Mesenchymal stem cell (in vitro differentiated cells and primary cell): ENCODE results near the gene GPRIN3.

Experiments
- DNase-seq: peaks from one replicate; pipeline ENCODE4 v3.0.0-alpha.2; 2013
- H2AFZ ChIP-seq: one replicate; pipeline ENCODE4 v1.6.1; 2013; ENCODE audit warnings: low read depth, mild to moderate bottlenecking, control low read depth, inconsistent platforms, low read length, moderate library complexity
- H2AK5ac ChIP-seq: 2 replicates; pipeline ENCODE4 v1.6.1; 2013; ENCODE audit warnings: low read length, moderate library complexity, mild to moderate bottlenecking, inconsistent platforms; ENCODE audit not compliant: severe bottlenecking
- H2BK120ac ChIP-seq: one replicate; pipeline ENCODE4 v1.6.1; 2013; ENCODE audit warnings: low read depth, mild to moderate bottlenecking, inconsistent platforms, low read length, moderate library complexity
- H2BK12ac ChIP-seq, 2 experiments: one replicate each; pipeline ENCODE4 v1.6.1; 2013; ENCODE audit warnings: inconsistent platforms in 2 of 2, low read length in 2 of 2, mild to moderate bottlenecking in 2 of 2, moderate library complexity in 2 of 2, control low read depth in 1 of 2
- H2BK15ac ChIP-seq: one replicate; pipeline ENCODE4 v1.6.1; 2013; ENCODE audit warnings: mild to moderate bottlenecking, low read depth, inconsistent platforms; ENCODE audit not compliant: poor library complexity, severe bottlenecking
- H2BK5ac ChIP-seq: 2 replicates; pipeline ENCODE4 v1.6.1; 2013; ENCODE audit warnings: low read depth, mild to moderate bottlenecking, low read length, control low read depth, inconsistent platforms; ENCODE audit not compliant: poor library complexity, severe bottlenecking
- H3K14ac ChIP-seq, 2 experiments: one replicate each; pipeline ENCODE4 v1.6.1; 2013; ENCODE audit warnings: inconsistent platforms in 2 of 2, low read length in 2 of 2, control low read depth in 1 of 2, mild to moderate bottlenecking in 1 of 2, moderate library complexity in 1 of 2
- H3K18ac ChIP-seq, 2 experiments: one replicate each; pipeline ENCODE4 v1.6.1; 2013; ENCODE audit warnings: inconsistent platforms in 2 of 2, low read length in 2 of 2, control low read depth in 1 of 2, low read depth in 1 of 2, mild to moderate bottlenecking in 1 of 2
- H3K23ac ChIP-seq, 2 experiments: one replicate each; pipeline ENCODE4 v1.6.1; 2013; ENCODE audit warnings: inconsistent platforms in 2 of 2, low read length in 2 of 2, mild to moderate bottlenecking in 2 of 2, moderate library complexity in 2 of 2, control low read depth in 1 of 2
- H3K27ac ChIP-seq: 2 replicates; pipeline ENCODE4 v1.5.1; 2013; ENCODE audit warnings: mild to moderate bottlenecking, moderate library complexity, low read length, control low read depth, inconsistent platforms; ENCODE audit not compliant: poor library complexity, severe bottlenecking
- H3K27me3 ChIP-seq, 2 experiments: 2 replicates each; pipeline versions ENCODE4 v1.6.1 to v1.7.0; 2013; ENCODE audit warnings: low read length in 2 of 2, mild to moderate bottlenecking in 2 of 2, moderate library complexity in 2 of 2, control low read depth in 1 of 2, inconsistent platforms in 1 of 2; ENCODE audit not compliant: control insufficient read depth in 1 of 2, insufficient read depth in 1 of 2
- H3K36me3 ChIP-seq, 2 experiments: 2 replicates each; pipeline versions ENCODE4 v1.6.1 to v1.7.0; 2013; ENCODE audit warnings: low read length in 2 of 2, control low read depth in 1 of 2, inconsistent platforms in 1 of 2, low read depth in 1 of 2, mild to moderate bottlenecking in 1 of 2; ENCODE audit not compliant: insufficient read depth in 2 of 2, control insufficient read depth in 1 of 2
- H3K4ac ChIP-seq, 2 experiments: one replicate each; pipeline ENCODE4 v1.6.1; 2013; ENCODE audit warnings: inconsistent platforms in 2 of 2, low read length in 2 of 2, mild to moderate bottlenecking in 2 of 2, moderate library complexity in 2 of 2, control low read depth in 1 of 2, low read depth in 1 of 2
- H3K4me1 ChIP-seq: 2 replicates; pipeline ENCODE4 v1.6.1; 2013; ENCODE audit warnings: low read depth, low read length, control low read depth; ENCODE audit not compliant: control insufficient read depth, insufficient read depth
- H3K4me2 ChIP-seq: 2 replicates; pipeline ENCODE4 v1.6.1; 2013; ENCODE audit warnings: low read length, mild to moderate bottlenecking, inconsistent platforms; ENCODE audit not compliant: poor library complexity, severe bottlenecking
- H3K4me3 ChIP-seq, 2 experiments: 2 replicates each; pipeline versions ENCODE4 v1.5.1 to v1.7.0; 2013; ENCODE audit warnings: low read length in 2 of 2, mild to moderate bottlenecking in 2 of 2, control low read depth in 1 of 2, low read depth in 1 of 2; ENCODE audit not compliant: insufficient read depth in 1 of 2
- H3K79me1 ChIP-seq: replicated peaks from 2 replicates; pipeline ENCODE4 v1.6.1; 2013; ENCODE audit warnings: mild to moderate bottlenecking, control low read depth, low read length, inconsistent platforms; ENCODE audit not compliant: poor library complexity, severe bottlenecking
- H3K9ac ChIP-seq: 2 replicates; pipeline ENCODE4 v1.7.0; 2013; ENCODE audit warnings: mild to moderate bottlenecking, low read length, moderate library complexity
- H3K9me3 ChIP-seq: 2 replicates; pipeline ENCODE4 v1.7.0; 2013; ENCODE audit warnings: mild to moderate bottlenecking, low read length; ENCODE audit not compliant: control insufficient read depth
- H4K8ac ChIP-seq: one replicate; pipeline ENCODE4 v1.6.1; 2013; ENCODE audit warnings: inconsistent platforms, mild to moderate bottlenecking, low read length, moderate library complexity
- H4K91ac ChIP-seq: one replicate; pipeline ENCODE4 v1.6.1; 2013; ENCODE audit warnings: mild to moderate bottlenecking, low read length, inconsistent platforms
- WGBS: methylation state at CpG from one replicate; pipeline ENCODE4 v1.1.7; 2013; ENCODE audit warnings: mixed read lengths; 5-methylcytosine and 5-hydroxymethylcytosine counted together

GPRIN3 gene

GRCh38 chr4:89338206-89338605 is 30.6 kb upstream of the GPRIN3 start:
- H2AFZ ChIP-seq: no peak overlapping the region
- no peak overlapping the region for H2BK15ac ChIP-seq
- H3K9ac ChIP-seq: no peak overlapping the region
- H3K4me3 ChIP-seq: no peak overlapping the region
- H3K4me1 ChIP-seq: no peaks in the 10 kb centered on the region
- H3K14ac ChIP-seq: no peak overlapping the region
- no peak overlapping the region for H3K4ac ChIP-seq
- H3K36me3 ChIP-seq: no peaks in the 10 kb centered on the region
- no peaks in the 10 kb centered on the region for H3K9me3 ChIP-seq
- H3K4me2 ChIP-seq: no peak overlapping the region
- H3K23ac ChIP-seq: no peak overlapping the region
- no peak overlapping the region for H3K18ac ChIP-seq
- no peak overlapping the region for H2BK5ac ChIP-seq
- H2AK5ac ChIP-seq: no peak overlapping the region
- no peak overlapping the region for H2BK12ac ChIP-seq
- no peaks in the 10 kb centered on the region for H3K27me3 ChIP-seq
- H4K8ac ChIP-seq: no peak overlapping the region
- H3K79me1 ChIP-seq: no peaks in the 10 kb centered on the region
- H4K91ac ChIP-seq: no peak overlapping the region
- no peak overlapping the region for H2BK120ac ChIP-seq
- DNase-seq: no peak
- H3K27ac ChIP-seq: no peak overlapping the region

GRCh38 chr4:89337681-89338080 is 30.1 kb upstream of the GPRIN3 start:
- Histone ChIP-seq H2AK5ac (no peak overlapping the region), H3K79me1 (no peaks in the 10 kb centered on the region), H3K4me2 (no peak overlapping the region), H3K14ac (no peak overlapping the region), H3K9ac (no peak overlapping the region), H3K9me3 (no peaks in the 10 kb centered on the region), H2AFZ (no peak overlapping the region), H3K18ac (no peak overlapping the region), H2BK120ac (no peak overlapping the region), H3K23ac (no peak overlapping the region), H3K4me3 (no peak overlapping the region), H4K91ac (no peak overlapping the region), H2BK12ac (no peak overlapping the region), H3K27ac (no peak overlapping the region), H3K36me3 (no peaks in the 10 kb centered on the region), H3K27me3 (no peaks in the 10 kb centered on the region), H4K8ac (no peak overlapping the region), H2BK5ac (no peak overlapping the region), H3K4ac (no peak overlapping the region), H2BK15ac (no peak overlapping the region), H3K4me1 (no peaks in the 10 kb centered on the region)
- DNase-seq: no peak
- WGBS: 75% methylated on average over 2 of the region's 2 CpGs

- no peak overlapping the region for H3K4me2 ChIP-seq
- no peak overlapping the region for H3K23ac ChIP-seq
- H3K9me3 ChIP-seq: no peaks in the 10 kb centered on the region
- no peak overlapping the region for H3K4me3 ChIP-seq
- H2AK5ac ChIP-seq: no peak overlapping the region
- no peaks in the 10 kb centered on the region for H3K27me3 ChIP-seq
- H4K91ac ChIP-seq: peak overlapping the region; percentile 22
- H3K36me3 ChIP-seq: no peaks in the 10 kb centered on the region
- H3K9ac ChIP-seq: no peak overlapping the region
- WGBS: 84% methylated on average over 3 of the region's 4 CpGs
- no peak overlapping the region for H3K27ac ChIP-seq
- H2BK120ac ChIP-seq: no peak overlapping the region
- H3K18ac ChIP-seq: no peak overlapping the region
- H3K79me1 ChIP-seq: no peaks in the 10 kb centered on the region
- peak overlapping the region; percentile 49 for H2BK15ac ChIP-seq
- no peak overlapping the region for H4K8ac ChIP-seq
- no peak overlapping the region for H2BK5ac ChIP-seq
- H3K4me1 ChIP-seq: no peaks in the 10 kb centered on the region
- H2BK12ac ChIP-seq: no peak overlapping the region
- H3K4ac ChIP-seq: no peak overlapping the region
- no peak overlapping the region for H2AFZ ChIP-seq
- no peak overlapping the region for H3K14ac ChIP-seq
- no peak for DNase-seq
These were observed 29.3 kb upstream of the GPRIN3 start for GRCh38 chr4:89336818-89337420.

- Histone ChIP-seq H4K8ac (no peak overlapping the region), H3K9ac (no peak overlapping the region), H3K18ac (no peak overlapping the region), H3K4me3 (no peak overlapping the region), H3K14ac (no peak overlapping the region), H3K36me3 (no peaks in the 10 kb centered on the region), H4K91ac (no peak overlapping the region), H3K27me3 (no peaks in the 10 kb centered on the region), H2BK12ac (no peak overlapping the region), H3K27ac (no peak overlapping the region), H3K4me1 (no peaks in the 10 kb centered on the region), H3K4ac (no peak overlapping the region), H3K23ac (no peak overlapping the region), H2AFZ (no peak overlapping the region), H3K79me1 (no peaks in the 10 kb centered on the region), H2AK5ac (no peak overlapping the region), H3K4me2 (no peak overlapping the region), H2BK5ac (no peak overlapping the region), H3K9me3 (no peaks in the 10 kb centered on the region), H2BK15ac (no peak overlapping the region), H2BK120ac (no peak overlapping the region)
- WGBS: no CpG with 5 or more reads among the region's 4 CpGs
- no peak for DNase-seq
These were observed 27.2 kb upstream of the GPRIN3 start for GRCh38 chr4:89334830-89335229.
